Activated B cell treated with CpG ODN at 0.5 μM for 24 hours (primary cell): ENCODE data around the gene NEGR1. TPM values are rescaled to one million over a fixed set of nuclear protein-coding genes. Genes with fewer than 3 reads are reported as not detected.

Experiments used
- ATAC-seq: fragments of 200-7000 bp; cut with Tn5 transposase; one replicate; pipeline ENCODE4 v1.10.0; 2021; ENCODE audit warnings: low read depth, mild to moderate bottlenecking, moderate library complexity
- CTCF ChIA-PET: fragments of 350-600 bp; sonication (Branson Sonifier 250); formaldehyde crosslinking; loops from one replicate; lab custom pipeline; 2021; ENCODE audit warnings: antibody characterized with exemption; lab: Charles Lee
- POLR2A ChIA-PET: fragments of 350-600 bp; sonication (Branson Sonifier 250); formaldehyde crosslinking; loops from one replicate; lab custom pipeline; 2021; ENCODE audit warnings: antibody characterized with exemption; lab: Charles Lee
- DNase-seq: peaks from one replicate; pipeline ENCODE4 v3.0.0; 2022
- H3K27ac Mint-ChIP-seq: one replicate; pipeline ENCODE4 v1.8.0; 2020; ENCODE audit warnings: mixed read lengths
- H3K27me3 Mint-ChIP-seq: one replicate; pipeline ENCODE4 v1.8.0; 2021; ENCODE audit warnings: mixed read lengths
- H3K36me3 Mint-ChIP-seq: one replicate; pipeline ENCODE4 v1.8.0; 2021; ENCODE audit warnings: low read depth, mixed read lengths
- H3K4me1 Mint-ChIP-seq: one replicate; pipeline ENCODE4 v1.8.0; 2021; ENCODE audit warnings: mixed read lengths
- H3K4me3 Mint-ChIP-seq: one replicate; pipeline ENCODE4 v1.8.0; 2020; ENCODE audit warnings: mild to moderate bottlenecking, mixed read lengths
- H3K9me3 Mint-ChIP-seq: one replicate; pipeline ENCODE4 v1.8.0; 2020; ENCODE audit warnings: mixed read lengths
- CTCF ChIP-seq: fragments of 200-600 bp; IDR thresholded peaks from one replicate; pipeline ENCODE4 v1.8.0; 2022; ENCODE audit warnings: antibody characterized with exemption, mild to moderate bottlenecking
- intact Hi-C: fragments of 100-400 bp; cut with micrococcal nuclease; formaldehyde crosslinking; loops from one replicate; pipeline ENCODE4 v1.15.1; 2024
- total RNA-seq: library from RNA; stranded (reverse); gene quantifications from 2 replicates; pipeline ENCODE4 v1.2.3, GENCODE V29; 2022

NEGR1 gene
- total RNA-seq, 1 donor from 2014 or later: not detected

- no peaks in the 10 kb centered on the region for H3K36me3 Mint-ChIP-seq
- POLR2A ChIA-PET: no interaction called here
- peaks cover 3% of the 10 kb centered on the region for H3K9me3 Mint-ChIP-seq
- DNase-seq (no peak), ATAC-seq (no peak)
- H3K4me3 Mint-ChIP-seq: no peak overlapping the region
- CTCF ChIA-PET: no interaction called here
- H3K4me1 Mint-ChIP-seq: no peaks in the 10 kb centered on the region
- TF ChIP-seq CTCF: no peak
- H3K27ac Mint-ChIP-seq: no peak overlapping the region
- intact Hi-C loops: no loop called here
- H3K27me3 Mint-ChIP-seq: no peaks in the 10 kb centered on the region
Observed at GRCh38 chr1:71465093-71465492, 817.2 kb downstream of the NEGR1 start.

- Mint-ChIP-seq H3K9me3 (peaks cover 7% of the 10 kb centered on the region), H3K4me3 (no peak overlapping the region), H3K27me3 (no peaks in the 10 kb centered on the region), H3K27ac (no peak overlapping the region), H3K36me3 (no peaks in the 10 kb centered on the region), H3K4me1 (no peaks in the 10 kb centered on the region)
- no peak for DNase-seq
- ATAC-seq: no peak
- ChIA-PET CTCF (no interaction called here), POLR2A (no interaction called here)
- TF ChIP-seq CTCF: no peak
- intact Hi-C loops: no loop called here
Observed at GRCh38 chr1:71464016-71464415, 818.3 kb downstream of the NEGR1 start.

DNA sequence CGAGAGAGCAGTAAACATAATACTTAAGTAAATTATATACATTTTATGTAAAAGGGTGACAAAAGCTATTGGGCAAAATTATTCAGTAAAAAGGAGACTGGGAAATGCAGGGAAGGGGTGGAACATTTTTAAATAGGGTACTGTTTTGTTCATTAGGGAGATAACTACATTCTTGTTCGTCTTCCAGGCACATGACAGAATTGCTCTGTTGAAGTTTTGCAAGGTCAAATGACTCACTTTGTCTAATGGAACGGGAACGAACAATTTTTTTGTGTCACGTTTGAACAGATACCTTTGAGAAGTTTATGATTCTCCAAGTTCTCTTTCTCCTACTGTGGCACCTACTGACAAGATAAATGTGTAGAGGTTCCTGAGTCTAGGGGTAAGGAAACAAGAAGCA, 819.2 kb downstream of the NEGR1 start:
- ATAC-seq (no peak), DNase-seq (no peak)
- ChIA-PET CTCF (no interaction called here), POLR2A (no interaction called here)
- Mint-ChIP-seq H3K4me1 (no peaks in the 10 kb centered on the region), H3K9me3 (peaks cover 7% of the 10 kb centered on the region), H3K36me3 (no peaks in the 10 kb centered on the region), H3K4me3 (no peak overlapping the region), H3K27me3 (no peaks in the 10 kb centered on the region), H3K27ac (no peak overlapping the region)
- intact Hi-C loops: no loop called here
- TF ChIP-seq CTCF: no peak

DNA sequence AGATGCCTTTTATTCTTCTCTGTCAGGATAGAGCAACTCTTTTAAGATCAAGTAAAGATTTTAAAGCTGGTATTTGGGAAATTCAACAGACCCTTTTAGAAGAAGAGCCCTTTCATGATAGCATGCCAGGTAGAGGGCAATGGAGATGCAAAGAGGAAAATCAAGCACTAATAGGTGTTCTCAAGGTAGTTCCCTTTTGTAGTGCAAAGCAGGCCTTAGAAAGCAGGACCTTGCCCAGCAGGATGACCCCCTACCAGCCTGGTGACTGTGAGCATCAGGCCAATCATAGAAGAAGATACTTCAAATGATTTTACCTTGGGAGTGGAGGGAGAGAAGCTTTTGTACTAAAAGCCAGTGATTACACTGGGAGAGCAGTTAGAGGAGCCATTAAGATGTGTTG, 820.1 kb downstream of the NEGR1 start:
- Mint-ChIP-seq H3K9me3 (peaks cover 7% of the 10 kb centered on the region), H3K27ac (no peak overlapping the region), H3K27me3 (no peaks in the 10 kb centered on the region), H3K36me3 (no peaks in the 10 kb centered on the region), H3K4me3 (no peak overlapping the region), H3K4me1 (no peaks in the 10 kb centered on the region)
- ChIA-PET POLR2A (no interaction called here), CTCF (no interaction called here)
- ATAC-seq (no peak), DNase-seq (no peak)
- intact Hi-C loops: no loop called here
- no peak for TF ChIP-seq CTCF

GRCh38 chr1:71461416-71461815, 820.9 kb downstream of the NEGR1 start:
- no peak for DNase-seq
- ATAC-seq: no peak
- Mint-ChIP-seq H3K36me3 (no peaks in the 10 kb centered on the region), H3K4me3 (no peak overlapping the region), H3K27ac (no peak overlapping the region), H3K27me3 (no peaks in the 10 kb centered on the region), H3K9me3 (peaks cover 7% of the 10 kb centered on the region), H3K4me1 (no peaks in the 10 kb centered on the region)
- no peak for TF ChIP-seq CTCF
- ChIA-PET CTCF (no interaction called here), POLR2A (no interaction called here)
- intact Hi-C loops: no loop called here
